Coronary artery (tissue), 2 donors: ENCODE results near the gene ECM1.

Experiments
- DNase-seq: peaks from one replicate; pipeline ENCODE4 v3.0.0-alpha.2; 2017; ENCODE audit warnings: low spot score
- H3K27ac ChIP-seq, 2 donors: fragments of 200-600 bp; sonication (generic); one replicate each; pipeline ENCODE4 v1.5.1; 2016 to 2019
- H3K4me3 ChIP-seq: fragments of 200-600 bp; sonication (generic); 2 replicates; pipeline ENCODE4 v1.5.1; 2016; ENCODE audit warnings: mild to moderate bottlenecking, moderate library complexity
- CTCF ChIP-seq: fragments of 200-600 bp; sonication (generic); IDR thresholded peaks from one replicate; pipeline ENCODE4 v1.5.1; 2019; ENCODE audit warnings: antibody characterized with exemption

The ECM1 gene

GRCh38 chr1:150474869-150475268 lies 33.0 kb upstream of the ECM1 start:
- no peak for TF ChIP-seq CTCF
- Histone ChIP-seq H3K27ac (no peak overlapping the region), H3K4me3 (no peak overlapping the region)
- no peak for DNase-seq

DNA sequence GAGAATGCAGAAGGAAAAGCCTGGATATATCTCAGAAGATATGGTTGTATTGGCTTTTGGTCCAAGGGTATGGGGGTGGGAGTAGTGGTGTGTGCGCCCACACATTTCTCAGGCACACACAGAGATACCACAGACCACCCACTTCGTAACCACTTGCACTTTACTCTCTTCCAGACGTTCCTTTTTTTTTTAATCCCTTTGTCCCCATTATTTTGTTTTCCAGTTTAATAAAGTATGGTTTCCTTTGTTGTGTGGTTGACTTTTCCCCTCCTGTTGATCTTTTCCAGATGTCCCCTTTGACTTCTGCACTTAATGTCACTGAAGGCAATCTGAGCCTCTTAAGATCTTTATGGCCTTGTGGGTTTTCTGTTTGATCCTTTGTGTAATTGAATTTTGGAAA lies 31.2 kb upstream of the ECM1 start:
- H3K27ac ChIP-seq, result no peak overlapping the region
- no peak for DNase-seq
- no peak for TF ChIP-seq CTCF
- no peak overlapping the region for H3K4me3 ChIP-seq

- no peak for DNase-seq
- Histone ChIP-seq H3K4me3 (no peak overlapping the region), H3K27ac (no peak overlapping the region)
- TF ChIP-seq CTCF, result no peak
These were observed 30.6 kb upstream of the ECM1 start for GRCh38 chr1:150477320-150477719.

GRCh38 chr1:150477733-150478132 lies 30.2 kb upstream of the ECM1 start:
- H3K27ac ChIP-seq, result no peak overlapping the region
- TF ChIP-seq CTCF, result no peak
- H3K4me3 ChIP-seq, result no peak overlapping the region
- DNase-seq, result no peak

GRCh38 chr1:150479370-150479769 lies 28.5 kb upstream of the ECM1 start:
- no peak for DNase-seq
- H3K4me3 ChIP-seq, result no peak overlapping the region
- no peak overlapping the region for H3K27ac ChIP-seq
- TF ChIP-seq CTCF, result no peak

DNA sequence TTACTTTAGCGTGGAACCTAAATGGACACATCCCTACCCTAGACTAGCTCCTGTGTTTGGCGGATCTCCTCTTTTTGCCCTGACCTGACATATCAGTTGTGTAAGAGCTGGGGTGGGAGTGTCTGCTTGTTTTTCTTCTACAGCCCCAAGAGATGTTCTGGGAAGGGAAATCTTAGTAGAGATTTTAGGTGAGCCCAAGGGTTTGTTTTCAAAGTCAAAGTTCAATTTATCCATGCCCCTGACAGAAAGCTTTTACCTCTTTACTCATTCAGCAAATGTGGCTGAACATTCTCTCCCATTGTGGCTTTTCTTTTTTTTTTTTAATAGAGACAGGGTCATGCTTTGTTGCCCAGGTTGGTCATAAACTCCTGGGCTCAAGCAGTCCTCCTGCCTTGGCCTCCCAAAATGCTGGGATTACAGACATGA lies 28.0 kb upstream of the ECM1 start:
- Histone ChIP-seq H3K4me3 (no peak overlapping the region), H3K27ac (no peak overlapping the region)
- no peak for TF ChIP-seq CTCF
- DNase-seq, result no peak

DNA sequence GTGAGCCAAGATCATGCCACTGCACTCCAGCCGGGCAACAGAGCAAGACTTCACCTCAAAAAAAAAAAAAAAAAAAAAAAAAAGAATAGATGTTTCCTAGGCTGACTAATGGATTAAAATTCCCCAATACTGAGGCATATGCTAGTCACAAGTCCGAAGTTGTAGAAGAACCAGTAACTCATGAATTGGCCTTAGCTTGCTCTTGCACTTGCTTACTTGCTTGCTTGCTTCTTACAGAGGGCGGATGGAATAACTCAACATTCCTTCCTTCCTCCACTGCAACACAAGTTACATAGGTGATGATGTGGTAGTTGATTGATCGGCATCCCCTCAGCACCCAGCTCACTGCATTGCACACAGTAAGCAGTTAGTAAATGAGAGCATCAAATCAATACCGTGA lies 23.5 kb upstream of the ECM1 start:
- H3K4me3 ChIP-seq, result no peak overlapping the region
- TF ChIP-seq CTCF, result no peak
- H3K27ac ChIP-seq, result no peak overlapping the region
- no peak for DNase-seq
